GM21619 (cell line): Measurements from ENCODE around the gene NRP2.

Experiments used
- ATAC-seq: cut with Tn5 transposase; IDR thresholded peaks from one replicate; pipeline ENCODE4 v1.9.1; 2021; ENCODE audit not compliant: unreplicated experiment

Gene NRP2

GRCh38 chr2:205682239-205682970 lies at the start of gene NRP2:
TSS of gene NRP2 (plus strand) at chr2:205682501. CDS start at chr2:205683291, 790 bp downstream.
- ATAC-seq = peak; percentile 72

GRCh38 chr2:205633994-205634393 lies 48.3 kb upstream of the NRP2 start:
- no peak for ATAC-seq

GRCh38 chr2:205636549-205637319 lies 45.6 kb upstream of the NRP2 start:
- ATAC-seq = no peak

GRCh38 chr2:205637320-205637602 lies 45.0 kb upstream of the NRP2 start:
- no peak for ATAC-seq

GRCh38 chr2:205637779-205638503 lies 44.4 kb upstream of the NRP2 start:
- no peak for ATAC-seq

- ATAC-seq = peak; percentile 56
Measured at GRCh38 chr2:205640716-205641115, 41.6 kb upstream of the NRP2 start.

GRCh38 chr2:205642599-205643356 lies 39.5 kb upstream of the NRP2 start:
- no peak for ATAC-seq

- no peak for ATAC-seq
Measured at GRCh38 chr2:205643391-205643885, 38.9 kb upstream of the NRP2 start.

GRCh38 chr2:205644018-205644417 lies 38.3 kb upstream of the NRP2 start:
- ATAC-seq = no peak

- peak; percentile 99 for ATAC-seq
Measured at GRCh38 chr2:205646680-205647079, 35.6 kb upstream of the NRP2 start.

- ATAC-seq = no peak
Measured at GRCh38 chr2:205650450-205650849, 31.9 kb upstream of the NRP2 start.

- no peak for ATAC-seq
Measured at GRCh38 chr2:205650931-205651330, 31.4 kb upstream of the NRP2 start.

GRCh38 chr2:205651719-205652118 lies 30.6 kb upstream of the NRP2 start:
- no peak for ATAC-seq

GRCh38 chr2:205654878-205655605 lies 27.3 kb upstream of the NRP2 start:
- ATAC-seq = no peak

- ATAC-seq = no peak
Measured at GRCh38 chr2:205655779-205656456, 26.4 kb upstream of the NRP2 start.

- no peak for ATAC-seq
Measured at GRCh38 chr2:205656461-205656860, 25.8 kb upstream of the NRP2 start.

- ATAC-seq = no peak
Measured at GRCh38 chr2:205656941-205657340, 25.4 kb upstream of the NRP2 start.

- no peak for ATAC-seq
Measured at GRCh38 chr2:205657579-205657978, 24.7 kb upstream of the NRP2 start.

GRCh38 chr2:205658068-205658467 lies 24.2 kb upstream of the NRP2 start:
- ATAC-seq = no peak

GRCh38 chr2:205658572-205658971 lies 23.7 kb upstream of the NRP2 start:
- no peak for ATAC-seq
